ENCODE data around the gene BUD13.

Gene BUD13

DNA sequence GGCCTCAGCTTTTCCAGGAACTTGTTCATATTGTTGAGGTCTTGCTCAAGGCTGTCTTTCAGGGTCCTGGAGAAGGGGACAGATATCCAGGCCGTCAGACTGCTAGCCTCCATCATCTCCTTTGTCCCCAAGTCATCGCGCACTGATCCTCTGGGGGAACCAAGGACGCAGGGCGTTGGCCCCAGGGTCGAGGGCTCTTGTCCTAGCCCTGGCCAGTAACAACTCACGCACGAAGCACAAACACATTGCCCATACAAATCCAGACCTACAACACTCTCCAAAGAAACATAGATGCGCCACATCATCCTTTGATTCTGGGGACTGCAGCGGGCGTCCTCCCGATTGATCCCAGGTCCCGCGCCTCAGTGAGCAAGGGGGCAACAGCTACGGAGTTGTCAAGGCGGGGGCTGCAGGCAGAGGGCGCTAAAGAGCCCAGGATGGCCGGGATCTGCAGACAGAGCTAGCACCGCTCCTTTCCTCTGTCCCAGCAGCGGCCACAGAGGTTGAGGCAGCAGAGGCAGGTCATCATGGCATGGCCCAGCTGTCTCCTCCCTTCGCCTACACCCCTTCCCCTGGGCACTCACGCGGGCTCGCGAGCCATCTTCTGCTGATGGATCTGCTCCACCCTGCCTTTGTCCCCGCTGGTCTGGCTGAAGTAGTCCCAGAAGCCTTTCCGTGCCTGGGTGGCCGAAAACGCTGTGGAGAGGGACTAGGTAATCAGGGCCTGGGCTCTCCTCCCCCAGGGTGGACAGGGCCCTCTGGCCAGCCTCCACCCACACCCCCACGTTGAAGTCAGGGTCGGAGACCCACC, 18.4 kb upstream of the BUD13 start:
- Histone ChIP-seq H3K4me1 (no peaks in the 10 kb centered on the region), H3K9me3 (no peaks in the 10 kb centered on the region), H3K4me3 (ENCODE audit: low read depth, low read length) (no peak overlapping the region), H3K36me3 (peaks cover 2% of the 10 kb centered on the region; the same call in 1 of the 2 replicates), H3K27me3 (no peaks in the 10 kb centered on the region)
- DNase-seq = peak; percentile 87
- peak; percentile 91 for TF ChIP-seq CTCF (IDR thresholded peaks at IDR 0.05; ENCODE audit: low read depth, low read length)

- no peak overlapping the region for H3K4me3 ChIP-seq (ENCODE audit: low read depth, low read length)
- DNase-seq = no peak
- H3K27me3 ChIP-seq = no peaks in the 10 kb centered on the region
- no peak for TF ChIP-seq CTCF (IDR thresholded peaks at IDR 0.05; ENCODE audit: low read depth, low read length)
- no peaks in the 10 kb centered on the region for H3K9me3 ChIP-seq
- H3K4me1 ChIP-seq = no peaks in the 10 kb centered on the region
- H3K36me3 ChIP-seq = peaks cover 10% of the 10 kb centered on the region
Measured at GRCh38 chr11:116790167-116791001, 17.6 kb upstream of the BUD13 start.

DNA sequence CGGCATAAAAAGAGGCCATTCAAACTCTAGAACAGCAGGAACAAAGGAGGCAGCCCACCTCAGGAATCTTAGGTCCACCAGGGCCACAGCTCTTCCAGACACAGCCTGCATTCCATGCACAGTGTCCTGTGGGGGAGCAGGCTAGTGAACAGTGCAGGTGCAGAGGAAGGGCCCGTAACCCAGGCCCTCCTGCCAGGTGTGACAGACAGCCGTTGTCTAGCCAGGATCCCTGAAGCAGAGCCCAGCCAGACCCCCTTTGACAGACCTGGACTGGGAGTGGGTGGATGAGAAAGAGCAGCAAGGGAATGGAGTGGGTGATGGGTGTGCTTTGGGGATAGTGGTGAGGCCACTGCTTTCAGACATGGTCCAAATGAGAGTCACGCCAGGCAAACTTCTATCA, 16.2 kb upstream of the BUD13 start:
- DNase-seq = no peak
- no peak overlapping the region for H3K4me3 ChIP-seq (ENCODE audit: low read depth, low read length)
- H3K27me3 ChIP-seq = no peaks in the 10 kb centered on the region

DNA sequence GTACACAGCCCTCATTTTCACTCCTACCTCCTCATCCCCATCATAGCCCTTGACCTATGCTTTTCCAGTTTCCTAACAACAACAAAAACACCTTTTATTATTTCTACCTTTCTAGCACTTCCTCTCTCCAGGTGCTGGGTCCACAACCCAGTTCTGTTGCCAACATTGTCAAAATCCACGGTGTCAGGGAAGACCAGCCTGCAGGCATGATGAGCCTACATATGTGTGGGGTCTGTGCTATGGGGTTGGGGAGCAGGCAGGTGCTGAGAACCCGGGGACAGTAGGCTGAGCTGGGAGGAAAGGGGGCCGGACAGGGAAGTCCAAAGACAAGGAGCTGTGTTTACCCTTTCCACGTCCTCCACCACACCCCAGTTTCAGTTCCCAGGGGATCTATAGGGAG, 15.7 kb upstream of the BUD13 start:
- DNase-seq = no peak
- peak overlapping the region; percentile 96 for H3K4me3 ChIP-seq (ENCODE audit: low read depth, low read length)
- no peaks in the 10 kb centered on the region for H3K9me3 ChIP-seq
- H3K36me3 ChIP-seq = peaks cover 27% of the 10 kb centered on the region
- H3K4me1 ChIP-seq = no peaks in the 10 kb centered on the region
- no peak for TF ChIP-seq CTCF (IDR thresholded peaks at IDR 0.05; ENCODE audit: low read depth, low read length)
- no peaks in the 10 kb centered on the region for H3K27me3 ChIP-seq

More for the DNA sequence above, 16.2 kb upstream of the BUD13 start:
- Histone ChIP-seq H3K36me3 (peaks cover 25% of the 10 kb centered on the region), H3K4me1 (no peaks in the 10 kb centered on the region), H3K9me3 (no peaks in the 10 kb centered on the region)
- no peak for TF ChIP-seq CTCF (IDR thresholded peaks at IDR 0.05; ENCODE audit: low read depth, low read length)

DNA sequence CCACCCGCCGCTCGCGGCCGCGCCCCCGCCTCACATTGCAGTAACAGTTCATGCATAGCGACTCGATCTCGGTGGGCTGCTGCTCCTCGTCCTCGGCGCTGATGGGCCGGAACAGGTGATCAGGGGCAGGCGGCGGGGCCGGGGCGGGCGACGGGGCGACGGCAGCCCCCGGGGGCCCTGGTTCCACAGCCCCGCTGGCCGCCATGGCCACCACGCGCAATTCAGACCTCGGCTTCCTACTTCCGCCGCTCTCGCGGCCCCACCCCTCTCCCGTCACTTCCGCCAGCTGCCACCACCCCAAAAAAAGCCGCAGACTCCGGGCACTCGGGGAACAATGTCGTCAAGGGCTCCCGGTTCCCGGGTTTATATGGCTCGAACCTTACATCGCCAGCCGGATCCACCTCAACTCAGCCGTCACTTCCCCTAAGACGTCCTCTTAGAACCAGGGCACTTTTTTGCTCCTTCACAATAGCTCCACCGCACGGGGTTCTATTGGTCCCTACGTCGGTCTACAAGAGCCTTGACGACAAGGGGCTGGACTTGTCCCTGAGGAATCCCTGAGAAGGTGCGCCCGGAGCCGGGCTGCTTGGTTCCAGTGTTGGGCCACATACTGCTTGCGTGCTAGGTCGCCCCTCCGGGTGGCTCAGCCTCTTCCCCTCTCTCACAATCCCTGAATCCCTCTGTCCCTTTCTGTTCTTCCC, 15.1 kb upstream of the BUD13 start, which contains the start of gene ZPR1:
Gene ZPR1, minus strand, starts transcription at position 238 of the 701 bp plus-strand sequence. Its CDS starts 33 bp downstream, at position 205.
- DNase-seq = peak; percentile 70
- Histone ChIP-seq H3K9me3 (no peaks in the 10 kb centered on the region), H3K4me1 (no peaks in the 10 kb centered on the region), H3K4me3 (ENCODE audit: low read depth, low read length) (peak within 1 kb of the TSS; percentile 96), H3K36me3 (peaks cover 33% of the 10 kb centered on the region), H3K27me3 (no peaks in the 10 kb centered on the region)
- no peak for TF ChIP-seq CTCF (IDR thresholded peaks at IDR 0.05; ENCODE audit: low read depth, low read length)

Data from BE2C (cell line).